Epithelial cell of esophagus (primary cell): ENCODE results near the gene CAMK1D.

Source experiments
- DNase-seq: peaks from one replicate; pipeline ENCODE4 v3.0.0; 2010; ENCODE audit warnings: low read depth
- H3K4me3 ChIP-seq: 2 replicates; pipeline ENCODE4 v1.5.1; 2011; ENCODE audit warnings: mild to moderate bottlenecking, low read length, control low read depth
- TF ChIP-seq, protein P1 (sequence below): IDR thresholded peaks from 2 replicates; pipeline ENCODE4 v1.5.1; 2011; ENCODE audit warnings: low read depth, mild to moderate bottlenecking, low read length, control low read depth, inconsistent platforms; ENCODE audit not compliant: insufficient read depth; ENCODE audit errors: missing control alignments

Gene CAMK1D

DNA sequence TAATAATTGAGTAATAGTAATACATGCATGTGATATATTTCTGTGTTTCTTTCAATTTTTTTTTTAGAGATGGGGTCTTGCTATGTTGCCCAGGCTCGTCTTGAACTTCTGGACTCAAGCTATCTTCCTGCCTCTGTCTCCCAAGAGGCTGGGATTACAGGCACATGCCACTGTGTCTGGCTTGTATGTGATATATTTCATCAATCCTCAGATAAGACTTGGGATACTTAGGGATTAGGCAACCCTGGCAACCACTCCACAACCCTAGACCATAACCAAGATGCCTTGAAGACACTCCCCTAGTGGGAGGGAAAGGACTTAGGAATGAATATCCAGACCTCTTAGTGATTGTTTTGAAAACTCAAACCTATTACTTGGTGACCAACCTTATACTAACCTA is 497.4 kb downstream of the CAMK1D start:
- TF ChIP-seq, protein P1, sequence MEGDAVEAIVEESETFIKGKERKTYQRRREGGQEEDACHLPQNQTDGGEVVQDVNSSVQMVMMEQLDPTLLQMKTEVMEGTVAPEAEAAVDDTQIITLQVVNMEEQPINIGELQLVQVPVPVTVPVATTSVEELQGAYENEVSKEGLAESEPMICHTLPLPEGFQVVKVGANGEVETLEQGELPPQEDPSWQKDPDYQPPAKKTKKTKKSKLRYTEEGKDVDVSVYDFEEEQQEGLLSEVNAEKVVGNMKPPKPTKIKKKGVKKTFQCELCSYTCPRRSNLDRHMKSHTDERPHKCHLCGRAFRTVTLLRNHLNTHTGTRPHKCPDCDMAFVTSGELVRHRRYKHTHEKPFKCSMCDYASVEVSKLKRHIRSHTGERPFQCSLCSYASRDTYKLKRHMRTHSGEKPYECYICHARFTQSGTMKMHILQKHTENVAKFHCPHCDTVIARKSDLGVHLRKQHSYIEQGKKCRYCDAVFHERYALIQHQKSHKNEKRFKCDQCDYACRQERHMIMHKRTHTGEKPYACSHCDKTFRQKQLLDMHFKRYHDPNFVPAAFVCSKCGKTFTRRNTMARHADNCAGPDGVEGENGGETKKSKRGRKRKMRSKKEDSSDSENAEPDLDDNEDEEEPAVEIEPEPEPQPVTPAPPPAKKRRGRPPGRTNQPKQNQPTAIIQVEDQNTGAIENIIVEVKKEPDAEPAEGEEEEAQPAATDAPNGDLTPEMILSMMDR, result no peak
- no peak for DNase-seq
- H3K4me3 ChIP-seq, result no peak overlapping the region

DNA sequence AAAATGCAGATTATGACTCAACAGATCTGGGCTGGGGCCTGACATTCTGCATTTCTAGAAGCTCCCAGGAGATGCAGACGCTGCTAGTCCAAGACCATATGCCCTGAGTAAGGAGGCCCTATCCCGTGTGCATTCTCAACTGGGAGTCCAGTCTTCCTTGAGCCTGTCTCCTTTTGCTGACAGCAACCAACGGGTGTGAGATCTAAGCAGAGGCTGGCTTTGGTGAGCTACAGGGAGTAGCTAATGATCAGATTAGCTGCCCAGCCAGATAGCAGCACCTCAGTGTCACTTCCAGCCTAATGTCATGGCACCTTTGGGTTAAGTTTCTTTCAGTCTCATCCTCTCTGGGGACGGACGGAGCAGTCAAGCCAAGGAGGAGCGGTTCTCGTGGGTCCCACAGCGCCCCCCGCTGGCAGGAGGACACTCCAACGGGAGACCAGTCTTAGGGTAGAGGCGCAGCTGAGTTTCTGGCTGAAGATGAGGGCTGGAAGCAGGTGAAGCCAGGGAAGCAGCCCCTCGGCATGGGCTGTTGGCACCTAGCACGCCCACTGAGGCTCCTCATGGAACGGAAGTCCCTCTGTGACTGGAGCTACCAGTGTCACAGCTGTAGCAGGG is 498.1 kb downstream of the CAMK1D start:
- TF ChIP-seq, protein P1, result no peak
- no peak for DNase-seq
- H3K4me3 ChIP-seq, result no peak overlapping the region

DNA sequence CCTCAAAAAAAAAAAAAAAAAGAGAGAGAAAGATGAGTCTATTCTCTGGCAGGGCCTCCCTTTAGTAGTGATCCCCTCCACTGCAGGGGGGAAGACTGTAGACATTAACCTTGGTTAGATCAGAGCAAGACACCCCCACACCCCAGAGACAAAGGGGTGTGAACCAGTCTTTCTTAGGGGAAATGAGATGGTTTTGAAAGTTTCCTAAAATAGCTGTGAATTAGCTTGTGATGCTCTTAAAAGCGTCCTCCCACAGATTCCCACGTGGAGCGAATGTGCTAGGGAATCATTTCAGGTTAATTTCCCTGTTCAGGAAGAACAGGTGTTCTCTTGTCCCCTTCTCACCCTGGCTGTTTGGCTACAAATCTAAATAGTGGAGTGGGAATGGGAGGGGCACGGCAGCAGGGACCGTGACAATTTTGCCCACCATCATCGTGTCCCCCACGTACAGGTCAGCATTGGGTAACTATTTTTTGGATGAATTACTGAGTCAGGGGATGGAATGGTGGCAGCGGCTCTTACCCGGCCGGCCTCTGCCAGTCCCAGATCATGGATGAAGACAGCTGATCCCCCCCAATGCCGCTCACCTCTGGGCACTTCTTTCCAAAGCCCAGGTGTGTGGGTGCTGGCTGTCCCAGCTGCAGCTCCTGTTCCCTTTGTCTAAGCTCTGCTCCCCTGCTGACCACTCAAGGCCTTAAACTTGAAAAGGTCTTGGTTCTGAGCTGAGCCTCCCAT is 499.3 kb downstream of the CAMK1D start:
- DNase-seq, result no peak
- H3K4me3 ChIP-seq, result no peak overlapping the region
- TF ChIP-seq, protein P1, result no peak

DNA sequence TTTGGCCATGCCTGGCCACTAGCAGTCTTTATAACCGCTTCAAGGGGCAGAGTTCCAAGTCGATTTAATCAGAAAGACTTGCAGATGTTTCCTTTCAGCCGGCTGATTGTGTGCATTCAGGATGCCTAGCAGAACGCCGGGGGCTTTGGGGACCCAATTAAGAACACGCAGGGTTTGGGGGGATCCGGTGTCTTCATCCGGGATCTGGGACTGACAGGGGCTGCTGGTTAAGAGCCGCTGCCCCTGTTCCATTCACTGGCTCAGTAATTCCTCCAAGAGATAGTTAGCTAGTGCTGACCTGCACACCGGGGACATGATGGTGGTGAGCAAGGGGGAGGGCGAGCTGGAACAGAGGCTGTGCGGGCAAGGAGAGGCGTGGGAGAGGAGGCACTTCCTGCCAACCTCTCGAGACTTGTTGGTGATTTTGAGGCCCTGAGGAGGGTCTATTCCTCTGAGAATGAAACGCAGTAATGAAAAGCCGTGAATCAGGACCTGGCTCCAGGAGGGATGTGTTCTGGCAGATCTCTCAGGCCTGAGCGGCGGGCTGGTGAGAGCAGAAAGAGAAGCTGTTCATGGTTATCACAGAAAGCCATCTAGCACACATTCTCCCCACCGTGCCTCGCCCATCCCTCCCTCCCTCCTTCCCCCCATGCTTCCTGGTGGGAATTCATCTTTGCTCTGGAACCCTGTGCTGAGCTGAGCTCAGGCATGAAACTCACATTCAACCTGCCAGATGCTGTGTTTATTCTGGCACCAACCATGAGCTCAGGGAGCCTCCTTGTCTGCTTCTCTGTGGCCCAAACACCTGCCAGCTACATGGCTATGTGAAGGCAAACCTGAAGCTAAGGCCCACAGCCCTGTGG is 500.2 kb downstream of the CAMK1D start:
- TF ChIP-seq, protein P1, result no peak
- peak; percentile 89 for DNase-seq

DNA sequence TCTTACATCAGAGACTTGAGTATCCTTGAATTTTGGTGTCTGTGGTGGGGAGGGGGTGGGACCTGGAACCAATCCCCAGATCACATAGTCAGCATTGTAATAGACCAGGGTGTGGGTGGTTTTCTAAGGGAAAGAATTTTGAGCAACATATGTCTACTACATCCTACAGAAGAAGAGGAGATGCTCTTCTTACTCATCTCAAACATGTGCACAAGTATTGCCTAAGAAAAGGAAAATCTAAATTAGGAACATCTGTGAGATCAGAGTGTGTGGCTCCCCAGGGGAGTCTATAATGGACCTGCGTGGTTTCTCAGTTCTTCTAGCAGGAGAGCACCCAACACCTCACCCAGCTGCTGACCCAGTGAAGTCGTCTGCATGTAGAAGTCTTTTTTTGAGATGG is 503.3 kb downstream of the CAMK1D start:
- DNase-seq, result no peak
- TF ChIP-seq, protein P1, result no peak
- no peak overlapping the region for H3K4me3 ChIP-seq

More for the DNA sequence above, 500.2 kb downstream of the CAMK1D start:
- no peak overlapping the region for H3K4me3 ChIP-seq

DNA sequence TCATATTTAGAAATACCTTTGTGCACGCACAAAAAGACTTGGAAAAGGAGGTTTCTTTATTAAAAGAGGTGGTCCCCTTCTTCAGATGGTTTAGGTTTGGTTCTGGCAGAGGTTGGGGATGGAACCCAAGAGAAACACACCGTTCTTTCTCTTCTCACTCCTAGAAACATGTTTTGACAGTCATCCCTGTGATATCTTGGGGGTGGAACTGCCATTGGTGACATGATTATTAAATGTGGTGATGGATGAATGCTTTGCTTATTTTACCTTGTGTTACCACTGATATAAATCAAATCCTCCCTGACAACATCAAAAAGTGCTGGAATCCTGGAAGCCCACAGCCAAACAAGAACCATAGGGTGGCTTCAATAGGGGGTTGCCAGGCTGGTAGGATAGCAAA is 505.6 kb downstream of the CAMK1D start:
- H3K4me3 ChIP-seq, result no peak overlapping the region
- DNase-seq, result no peak
- TF ChIP-seq, protein P1, result no peak
